Progenitor cell of endocrine pancreas (in vitro differentiated cells): ENCODE results near the gene POLR2L. TPM values are rescaled to one million over a fixed set of nuclear protein-coding genes. Genes with fewer than 3 reads are reported as not detected.
A peak's percentile ranks its signal among the peaks of the same experiment; 100 is the strongest.

Source experiments
- DNase-seq: peaks from one replicate; pipeline ENCODE4 v3.0.0; 2021; ENCODE audit warnings: low spot score; ENCODE audit not compliant: unreplicated experiment
- H3K27ac Mint-ChIP-seq: 2 replicates; pipeline ENCODE4 v1.8.0; 2021; ENCODE audit warnings: mild to moderate bottlenecking, moderate library complexity, mixed read lengths
- H3K27me3 Mint-ChIP-seq: 2 replicates; pipeline ENCODE4 v1.8.0; 2021; ENCODE audit warnings: mixed read lengths
- H3K36me3 Mint-ChIP-seq: 2 replicates; pipeline ENCODE4 v1.8.0; 2022; ENCODE audit warnings: mixed read lengths; ENCODE audit not compliant: insufficient read depth
- H3K4me1 Mint-ChIP-seq: 2 replicates; pipeline ENCODE4 v1.8.0; 2021; ENCODE audit warnings: low read depth, mixed read lengths
- H3K4me3 Mint-ChIP-seq: 2 replicates; pipeline ENCODE4 v1.8.0; 2021; ENCODE audit warnings: low read depth, mild to moderate bottlenecking, moderate library complexity, mixed read lengths
- H3K9me3 Mint-ChIP-seq: 2 replicates; pipeline ENCODE4 v1.8.0; 2021; ENCODE audit warnings: low read depth, mixed read lengths
- CTCF ChIP-seq: fragments of 200-600 bp; sonication (generic); IDR thresholded peaks from one replicate; pipeline ENCODE4 v1.5.0; 2021; ENCODE audit warnings: antibody characterized with exemption, mild to moderate bottlenecking; ENCODE audit not compliant: unreplicated experiment
- total RNA-seq: library from RNA; stranded (reverse); gene quantifications from 2 replicates; pipeline ENCODE4 v1.2.1, GENCODE V29; 2021

Gene POLR2L
- total RNA-seq, 1 donor from 2014 or later = 97.9 TPM

- no peak for TF ChIP-seq CTCF
- Mint-ChIP-seq H3K27me3 (no peaks in the 10 kb centered on the region), H3K9me3 (no peaks in the 10 kb centered on the region), H3K36me3 (peaks cover 4% of the 10 kb centered on the region), H3K27ac (peak overlapping the region; percentile 99), H3K4me3 (peak overlapping the region; percentile 93), H3K4me1 (peaks cover 15% of the 10 kb centered on the region)
- no peak for DNase-seq
Observed at GRCh38 chr11:808427-809286, 33.7 kb downstream of the POLR2L start.

GRCh38 chr11:804599-804964, 37.7 kb downstream of the POLR2L start:
- H3K36me3 Mint-ChIP-seq = no peaks in the 10 kb centered on the region
- H3K27me3 Mint-ChIP-seq = no peaks in the 10 kb centered on the region
- no peak for TF ChIP-seq CTCF
- no peak for DNase-seq
- H3K4me1 Mint-ChIP-seq = peaks cover 5% of the 10 kb centered on the region
- peak overlapping the region; percentile 65 for H3K4me3 Mint-ChIP-seq
- H3K27ac Mint-ChIP-seq = no peak overlapping the region
- H3K9me3 Mint-ChIP-seq = no peaks in the 10 kb centered on the region

DNA sequence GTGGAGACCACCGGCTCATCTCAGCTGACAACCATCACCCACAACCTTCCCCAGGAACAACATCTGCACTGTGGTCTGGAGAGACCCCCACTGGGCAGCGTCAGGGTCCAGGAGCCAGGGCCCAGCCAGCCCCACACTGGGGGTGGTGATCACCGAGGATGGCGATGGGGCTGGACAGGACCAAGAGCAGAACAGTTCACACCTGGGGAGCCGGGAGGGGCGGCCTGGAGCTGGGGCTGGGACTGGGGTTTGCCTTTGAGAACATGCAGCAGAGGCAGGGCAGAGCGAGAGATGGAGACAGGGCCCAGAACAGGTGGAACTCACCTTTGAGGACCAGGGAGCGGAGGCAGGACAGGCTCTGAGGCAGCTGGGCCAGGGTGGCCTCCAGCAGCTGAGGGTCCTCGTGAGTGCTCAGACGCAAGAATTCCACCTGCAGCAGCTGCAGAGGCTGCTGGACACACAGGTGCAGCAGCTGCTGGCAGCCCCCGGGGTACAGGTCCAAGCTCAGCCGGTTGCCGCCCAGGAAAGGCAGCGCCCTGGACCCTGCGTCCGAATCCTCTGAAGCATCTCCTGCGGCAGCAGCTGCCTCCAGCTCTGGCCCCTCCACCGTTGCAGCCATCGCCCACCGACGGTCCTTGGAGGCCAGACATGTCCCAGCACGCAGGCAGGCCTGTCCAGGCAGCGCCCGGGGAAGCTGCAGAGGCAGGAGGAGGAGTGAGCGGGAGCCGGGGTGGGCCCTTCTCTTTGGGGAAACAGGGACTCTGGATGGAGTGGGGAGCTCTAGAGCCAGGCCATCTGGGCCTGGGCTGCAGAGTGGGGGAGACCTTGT, 38.3 kb downstream of the POLR2L start:
- peak overlapping the region; percentile 65 for H3K4me3 Mint-ChIP-seq

DNA sequence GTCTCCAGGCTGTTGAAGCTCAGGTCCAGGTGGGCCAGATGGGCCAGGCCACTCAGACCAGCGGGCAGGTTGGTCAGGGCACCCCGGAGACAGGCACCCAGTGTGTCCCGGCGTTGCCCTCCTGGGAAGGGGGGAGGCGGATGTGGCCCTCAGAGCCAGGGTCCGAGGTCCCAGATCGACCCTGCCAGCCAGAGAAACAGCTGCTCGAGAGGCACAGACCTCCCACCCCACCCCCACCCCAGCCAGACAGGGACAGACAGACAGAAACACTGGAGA, 38.9 kb downstream of the POLR2L start:
- no peak for TF ChIP-seq CTCF
- peaks cover 2% of the 10 kb centered on the region for H3K4me1 Mint-ChIP-seq
- no peaks in the 10 kb centered on the region for H3K27me3 Mint-ChIP-seq
- no peak for DNase-seq
- H3K9me3 Mint-ChIP-seq = no peaks in the 10 kb centered on the region
- no peak overlapping the region for H3K4me3 Mint-ChIP-seq
- H3K36me3 Mint-ChIP-seq = no peaks in the 10 kb centered on the region
- no peak overlapping the region for H3K27ac Mint-ChIP-seq

More for the DNA sequence above, 38.3 kb downstream of the POLR2L start:
- no peak for DNase-seq
- H3K27me3 Mint-ChIP-seq = no peaks in the 10 kb centered on the region
- TF ChIP-seq CTCF = no peak
- no peaks in the 10 kb centered on the region for H3K9me3 Mint-ChIP-seq
- H3K36me3 Mint-ChIP-seq = no peaks in the 10 kb centered on the region
- no peak overlapping the region for H3K27ac Mint-ChIP-seq
- peaks cover 4% of the 10 kb centered on the region for H3K4me1 Mint-ChIP-seq

DNA sequence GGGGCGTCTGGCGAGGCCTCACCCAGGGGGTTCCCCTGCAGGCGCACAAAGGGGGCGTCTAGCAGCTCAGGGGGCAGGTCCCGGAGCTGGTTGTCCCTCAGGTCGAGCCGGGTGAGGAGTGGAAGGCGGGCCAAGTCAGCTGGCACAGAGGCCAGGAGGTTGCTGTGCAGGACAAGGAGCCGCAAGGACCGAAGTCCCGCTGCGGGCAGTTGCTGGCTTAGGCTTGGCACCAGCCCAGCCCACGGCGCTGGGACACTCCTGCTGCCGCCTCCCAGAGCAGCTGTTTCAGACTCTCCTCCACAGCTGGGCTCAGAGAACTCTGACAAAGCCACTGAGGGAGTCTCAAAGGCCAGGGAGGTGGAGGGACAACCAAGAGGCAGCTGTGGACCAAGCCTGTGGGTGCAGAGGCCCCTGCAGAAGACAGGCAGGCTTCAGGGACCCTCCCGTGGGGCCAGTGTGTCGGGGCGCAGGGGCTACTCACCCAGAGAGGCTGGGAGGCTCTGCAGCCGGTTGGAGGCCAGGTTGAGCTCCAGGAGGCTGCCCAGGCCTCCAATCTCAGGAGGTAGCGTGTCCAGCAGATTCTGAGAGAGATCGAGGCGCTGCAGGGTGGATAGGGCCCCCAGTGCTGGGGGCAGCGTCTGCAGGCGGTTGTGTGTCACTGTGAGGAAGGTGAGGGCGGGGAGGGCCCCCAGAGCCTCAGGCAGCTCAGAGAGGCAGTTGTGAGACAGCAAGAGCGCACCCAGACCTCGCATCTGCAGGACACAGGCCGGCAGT, 39.4 kb downstream of the POLR2L start:
- Mint-ChIP-seq H3K4me3 (no peak overlapping the region), H3K4me1 (peaks cover under 1% of the 10 kb centered on the region), H3K27ac (no peak overlapping the region), H3K9me3 (no peaks in the 10 kb centered on the region), H3K36me3 (no peaks in the 10 kb centered on the region), H3K27me3 (no peaks in the 10 kb centered on the region)
- TF ChIP-seq CTCF = no peak
- no peak for DNase-seq
